Osteoblast (primary cell): ENCODE results near the gene TFE3. TPM values are rescaled to one million over a fixed set of nuclear protein-coding genes. Genes with fewer than 3 reads are reported as not detected.
A peak's percentile ranks its signal among the peaks of the same experiment; 100 is the strongest.

Source experiments
- DNase-seq: peaks from one replicate; pipeline ENCODE4 v3.0.0; 2011; ENCODE audit warnings: low spot score, mixed read lengths; ENCODE audit not compliant: insufficient read length; ENCODE audit errors: missing footprints
- H2AFZ ChIP-seq: 2 replicates; pipeline ENCODE4 v1.6.0; 2011; ENCODE audit warnings: mild to moderate bottlenecking, low read length
- H3K27ac ChIP-seq: 2 replicates; pipeline ENCODE4 v1.5.1; 2011; ENCODE audit warnings: mild to moderate bottlenecking, low read depth, low read length, moderate library complexity
- H3K27me3 ChIP-seq: 2 replicates; pipeline ENCODE4 v1.6.0; 2012; ENCODE audit warnings: mild to moderate bottlenecking, control low read depth, inconsistent platforms, low read length, moderate library complexity; ENCODE audit not compliant: insufficient read depth
- H3K36me3 ChIP-seq: 2 replicates; pipeline ENCODE4 v1.5.1; 2011; ENCODE audit warnings: mild to moderate bottlenecking, low read length, control low read depth, moderate library complexity; ENCODE audit not compliant: insufficient read depth
- H3K4me1 ChIP-seq: 2 replicates; pipeline ENCODE4 v1.5.1; 2011; ENCODE audit warnings: mild to moderate bottlenecking, low read length, control low read depth, moderate library complexity; ENCODE audit not compliant: insufficient read depth
- H3K4me2 ChIP-seq: 2 replicates; pipeline ENCODE4 v1.6.0; 2011; ENCODE audit warnings: mild to moderate bottlenecking, low read length; ENCODE audit not compliant: insufficient read depth
- H3K4me3 ChIP-seq: fragments of 200-600 bp; sonication (generic); 3 replicates; pipeline ENCODE4 v1.5.1; 2012; ENCODE audit warnings: mild to moderate bottlenecking, low read length, inconsistent platforms; ENCODE audit not compliant: insufficient read depth
- H3K79me2 ChIP-seq: 2 replicates; pipeline ENCODE4 v1.6.0; 2012; ENCODE audit warnings: mild to moderate bottlenecking, low read length, control low read depth, inconsistent platforms; ENCODE audit not compliant: insufficient read depth
- H3K9me3 ChIP-seq: 2 replicates; pipeline ENCODE4 v1.5.1; 2011; ENCODE audit warnings: low read depth, low read length, control low read depth
- H4K20me1 ChIP-seq: 2 replicates; pipeline ENCODE4 v1.6.0; 2012; ENCODE audit warnings: mild to moderate bottlenecking, low read length, control low read depth; ENCODE audit not compliant: insufficient read depth
- total RNA-seq: library from RNA; depleted of rRNA; stranded (reverse); fragments of >200 nt; gene quantifications from 2 replicates; pipeline ENCODE4 v1.2.3, GENCODE V29; 2012
- TF ChIP-seq, protein P1 (sequence below): IDR thresholded peaks from 2 replicates; pipeline ENCODE4 v1.5.1; 2011; ENCODE audit warnings: mild to moderate bottlenecking, low read depth, low read length, moderate library complexity; ENCODE audit errors: extremely low read depth

TFE3 gene, protein sequence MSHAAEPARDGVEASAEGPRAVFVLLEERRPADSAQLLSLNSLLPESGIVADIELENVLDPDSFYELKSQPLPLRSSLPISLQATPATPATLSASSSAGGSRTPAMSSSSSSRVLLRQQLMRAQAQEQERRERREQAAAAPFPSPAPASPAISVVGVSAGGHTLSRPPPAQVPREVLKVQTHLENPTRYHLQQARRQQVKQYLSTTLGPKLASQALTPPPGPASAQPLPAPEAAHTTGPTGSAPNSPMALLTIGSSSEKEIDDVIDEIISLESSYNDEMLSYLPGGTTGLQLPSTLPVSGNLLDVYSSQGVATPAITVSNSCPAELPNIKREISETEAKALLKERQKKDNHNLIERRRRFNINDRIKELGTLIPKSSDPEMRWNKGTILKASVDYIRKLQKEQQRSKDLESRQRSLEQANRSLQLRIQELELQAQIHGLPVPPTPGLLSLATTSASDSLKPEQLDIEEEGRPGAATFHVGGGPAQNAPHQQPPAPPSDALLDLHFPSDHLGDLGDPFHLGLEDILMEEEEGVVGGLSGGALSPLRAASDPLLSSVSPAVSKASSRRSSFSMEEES
- 36.2 and 46.7 TPM in 2 replicates for total RNA-seq

DNA sequence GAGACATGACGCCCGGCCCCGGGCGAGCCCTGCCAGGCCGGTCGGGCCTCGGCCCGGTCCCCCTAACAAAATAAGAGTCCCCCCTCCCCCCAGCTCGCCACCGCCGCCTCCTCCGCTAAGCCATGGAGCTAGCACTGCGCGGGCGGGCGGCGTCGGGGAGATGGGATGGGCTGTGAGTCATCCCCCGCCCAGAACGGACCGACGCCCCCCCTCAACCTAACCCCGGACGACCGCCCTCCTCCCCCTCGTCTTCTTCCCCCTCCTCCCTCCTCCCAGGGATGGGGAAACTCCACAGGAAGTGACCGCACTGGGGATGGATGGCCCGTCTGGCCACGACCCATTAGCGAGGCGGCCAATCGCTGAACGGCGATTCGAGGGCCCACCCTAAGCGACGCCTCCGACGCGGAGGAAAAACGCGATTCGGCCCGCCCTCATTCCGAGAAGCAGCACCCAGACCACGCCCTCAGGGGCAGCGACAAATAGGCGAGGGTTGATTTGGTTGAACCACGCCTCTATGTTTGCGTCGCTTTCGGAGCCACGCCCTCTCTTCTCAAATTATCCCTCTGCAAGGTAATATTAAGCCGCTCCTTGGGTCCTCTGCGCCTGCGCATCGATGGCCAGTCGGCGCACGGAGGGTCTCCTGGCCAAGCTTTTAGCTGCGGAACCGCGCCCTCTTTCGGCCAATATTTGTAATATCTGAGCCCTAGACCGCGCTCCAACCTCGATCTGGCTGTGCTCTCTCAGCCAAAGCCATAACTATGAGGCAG is at the start of gene TFE3:
TSS of gene TFE3 (minus strand) at position 138 of the 767 bp plus-strand sequence. CDS start at position 7, 131 bp downstream.
- H4K20me1 ChIP-seq, result no peaks in the 10 kb centered on the region
- peaks cover 13% of the 10 kb centered on the region for H3K36me3 ChIP-seq
- peak within 1 kb of the TSS; percentile 91 for H3K4me2 ChIP-seq
- peaks cover 33% of the 10 kb centered on the region for H3K79me2 ChIP-seq
- peak within 1 kb of the TSS; percentile 90 for H3K27ac ChIP-seq
- H3K4me3 ChIP-seq, result peak within 1 kb of the TSS; percentile 81
- H2AFZ ChIP-seq, result peak within 1 kb of the TSS; percentile 60
- peak; percentile 96 for DNase-seq
- TF ChIP-seq, protein P1, sequence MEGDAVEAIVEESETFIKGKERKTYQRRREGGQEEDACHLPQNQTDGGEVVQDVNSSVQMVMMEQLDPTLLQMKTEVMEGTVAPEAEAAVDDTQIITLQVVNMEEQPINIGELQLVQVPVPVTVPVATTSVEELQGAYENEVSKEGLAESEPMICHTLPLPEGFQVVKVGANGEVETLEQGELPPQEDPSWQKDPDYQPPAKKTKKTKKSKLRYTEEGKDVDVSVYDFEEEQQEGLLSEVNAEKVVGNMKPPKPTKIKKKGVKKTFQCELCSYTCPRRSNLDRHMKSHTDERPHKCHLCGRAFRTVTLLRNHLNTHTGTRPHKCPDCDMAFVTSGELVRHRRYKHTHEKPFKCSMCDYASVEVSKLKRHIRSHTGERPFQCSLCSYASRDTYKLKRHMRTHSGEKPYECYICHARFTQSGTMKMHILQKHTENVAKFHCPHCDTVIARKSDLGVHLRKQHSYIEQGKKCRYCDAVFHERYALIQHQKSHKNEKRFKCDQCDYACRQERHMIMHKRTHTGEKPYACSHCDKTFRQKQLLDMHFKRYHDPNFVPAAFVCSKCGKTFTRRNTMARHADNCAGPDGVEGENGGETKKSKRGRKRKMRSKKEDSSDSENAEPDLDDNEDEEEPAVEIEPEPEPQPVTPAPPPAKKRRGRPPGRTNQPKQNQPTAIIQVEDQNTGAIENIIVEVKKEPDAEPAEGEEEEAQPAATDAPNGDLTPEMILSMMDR, result peak; percentile 65
- H3K27me3 ChIP-seq, result no peaks in the 10 kb centered on the region
- peaks cover 12% of the 10 kb centered on the region for H3K4me1 ChIP-seq
- no peaks in the 10 kb centered on the region for H3K9me3 ChIP-seq

DNA sequence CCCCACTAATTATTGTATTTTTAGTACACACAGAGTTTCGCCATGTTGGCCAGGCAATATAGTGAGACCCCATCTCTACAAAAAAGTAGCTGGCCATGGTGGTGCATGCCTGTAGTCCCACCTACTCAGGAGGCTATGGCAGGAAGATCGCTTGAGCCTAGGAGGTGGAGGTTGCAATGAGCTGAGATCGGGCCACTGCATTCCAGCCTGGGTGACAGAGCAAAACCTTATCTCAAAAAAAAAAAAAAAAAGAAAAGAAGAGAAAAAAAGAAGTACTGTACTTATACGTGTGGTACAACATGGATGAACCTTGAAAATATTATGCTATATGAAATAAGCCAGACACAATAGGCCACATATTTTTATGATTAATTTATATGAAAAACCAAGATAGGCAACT is 46.4 kb upstream of the TFE3 start:
- Histone ChIP-seq H3K27me3 (no peaks in the 10 kb centered on the region), H3K79me2 (no peaks in the 10 kb centered on the region), H3K9me3 (no peaks in the 10 kb centered on the region), H2AFZ (no peak overlapping the region), H3K4me2 (no peak overlapping the region), H3K4me3 (no peak overlapping the region), H3K4me1 (no peaks in the 10 kb centered on the region), H3K36me3 (no peaks in the 10 kb centered on the region), H3K27ac (no peak overlapping the region), H4K20me1 (no peaks in the 10 kb centered on the region)
- TF ChIP-seq, protein P1, result no peak
- no peak for DNase-seq

DNA sequence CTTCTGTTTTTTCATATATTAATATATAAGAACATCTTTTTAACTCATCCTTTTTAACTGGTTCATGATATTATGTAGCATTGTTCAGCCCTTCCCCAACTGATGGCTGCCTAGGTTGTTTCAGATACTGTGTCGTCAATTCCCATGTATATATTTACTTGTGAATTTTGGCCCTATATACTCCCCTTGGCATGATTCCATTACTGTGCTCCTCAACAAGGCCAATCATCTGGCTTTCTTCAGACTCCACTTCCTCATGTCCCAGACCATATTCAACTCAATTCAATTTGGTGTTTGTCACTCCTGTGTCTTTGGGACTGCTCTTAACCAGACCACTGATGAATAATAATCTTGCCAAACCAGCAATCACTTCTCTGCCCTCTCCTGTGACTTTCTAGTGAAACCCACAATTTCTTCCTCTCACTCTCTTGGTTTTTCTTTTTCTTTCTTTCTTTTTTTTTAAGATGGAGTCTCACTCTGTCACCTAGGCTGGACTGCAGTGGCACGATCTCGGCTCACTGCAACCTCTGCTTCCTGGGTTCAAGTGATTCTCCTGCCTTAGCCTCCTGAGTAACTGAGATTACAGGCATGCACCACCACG is 39.2 kb upstream of the TFE3 start:
- Histone ChIP-seq H3K4me2 (no peak overlapping the region), H3K9me3 (no peaks in the 10 kb centered on the region), H4K20me1 (no peaks in the 10 kb centered on the region), H3K27me3 (no peaks in the 10 kb centered on the region), H3K27ac (no peak overlapping the region), H3K79me2 (peaks cover 10% of the 10 kb centered on the region), H2AFZ (no peak overlapping the region), H3K4me1 (no peaks in the 10 kb centered on the region), H3K4me3 (no peak overlapping the region), H3K36me3 (peaks cover 3% of the 10 kb centered on the region)
- peak; percentile 26 for DNase-seq
- TF ChIP-seq, protein P1, result no peak
